Measurements from ENCODE around the gene RRN3.
"Not testable (repeated sequence)": the region's sequence is repeated elsewhere in the genome, so short reads cannot be mapped to it uniquely, and the experiment has no call there.

The RRN3 gene

GRCh38 chr16:15025234-15025951 lies 68.7 kb downstream of the RRN3 start:
- not testable (repeated sequence) for DNase-seq

GRCh38 chr16:15024858-15025199 lies 69.2 kb downstream of the RRN3 start:
- DNase-seq, result not testable (repeated sequence)

- not testable (repeated sequence) for DNase-seq
Observed at GRCh38 chr16:15023381-15024077, 70.5 kb downstream of the RRN3 start.

GRCh38 chr16:15022194-15022593 lies 71.9 kb downstream of the RRN3 start:
- DNase-seq, result not testable (repeated sequence)

- DNase-seq, result not testable (repeated sequence)
Observed at GRCh38 chr16:15021429-15021828, 72.6 kb downstream of the RRN3 start.

- not testable (repeated sequence) for DNase-seq
Observed at GRCh38 chr16:15016951-15017580, 77.0 kb downstream of the RRN3 start.

GRCh38 chr16:15016354-15016753 lies 77.7 kb downstream of the RRN3 start:
- DNase-seq, result not testable (repeated sequence)

- not testable (repeated sequence) for DNase-seq
Observed at GRCh38 chr16:15015671-15016070, 78.4 kb downstream of the RRN3 start.

- DNase-seq, result not testable (repeated sequence)
Observed at GRCh38 chr16:15012941-15013340, 81.1 kb downstream of the RRN3 start.
